Neural crest cell (in vitro differentiated cells): ENCODE data around the gene VHLL. TPM values are rescaled to one million over a fixed set of nuclear protein-coding genes. Genes with fewer than 3 reads are reported as not detected.
A peak's percentile ranks its signal among the peaks of the same experiment; 100 is the strongest.

Source experiments
- DNase-seq: peaks from one replicate; pipeline ENCODE4 v3.0.0; 2021; ENCODE audit warnings: low read depth, mixed read lengths, low spot score
- H3K27ac Mint-ChIP-seq: one replicate; pipeline ENCODE4 v1.8.0; 2021; ENCODE audit warnings: mild to moderate bottlenecking, mixed read lengths; ENCODE audit not compliant: unreplicated experiment
- H3K27me3 Mint-ChIP-seq: 2 replicates; pipeline ENCODE4 v1.8.0; 2021; ENCODE audit warnings: low read depth, mild to moderate bottlenecking, mixed read lengths
- H3K36me3 Mint-ChIP-seq: 2 replicates; pipeline ENCODE4 v1.8.0; 2021; ENCODE audit warnings: low read depth, mild to moderate bottlenecking, mixed read lengths
- H3K4me1 Mint-ChIP-seq: 2 replicates; pipeline ENCODE4 v1.8.0; 2021; ENCODE audit warnings: mixed read lengths
- H3K4me3 Mint-ChIP-seq: one replicate; pipeline ENCODE4 v1.8.0; 2021; ENCODE audit warnings: mild to moderate bottlenecking, mixed read lengths
- H3K9me3 Mint-ChIP-seq: 2 replicates; pipeline ENCODE4 v1.8.0; 2021; ENCODE audit warnings: mixed read lengths
- CTCF ChIP-seq: fragments of 200-600 bp; sonication (generic); conservative IDR thresholded peaks from 2 replicates; pipeline ENCODE4 v1.5.0; 2021; ENCODE audit warnings: antibody characterized with exemption, mild to moderate bottlenecking
- total RNA-seq: library from RNA; stranded (reverse); gene quantifications from 2 replicates; pipeline ENCODE4 v1.2.1, GENCODE V29; 2021

Gene VHLL
- total RNA-seq, 1 donor from 2014 or later = 0.77 TPM

GRCh38 chr1:156289857-156290256 lies 9.2 kb downstream of the VHLL start:
- no peak for DNase-seq
- H3K27me3 Mint-ChIP-seq = no peaks in the 10 kb centered on the region
- H3K36me3 Mint-ChIP-seq = no peaks in the 10 kb centered on the region
- no peak for TF ChIP-seq CTCF
- no peak overlapping the region for H3K27ac Mint-ChIP-seq
- H3K9me3 Mint-ChIP-seq = no peaks in the 10 kb centered on the region
- H3K4me1 Mint-ChIP-seq = peaks cover 12% of the 10 kb centered on the region
- H3K4me3 Mint-ChIP-seq = peak overlapping the region; percentile 1

- no peak for TF ChIP-seq CTCF
- H3K4me1 Mint-ChIP-seq = peaks cover 24% of the 10 kb centered on the region
- H3K9me3 Mint-ChIP-seq = no peaks in the 10 kb centered on the region
- no peaks in the 10 kb centered on the region for H3K27me3 Mint-ChIP-seq
- H3K27ac Mint-ChIP-seq = no peak overlapping the region
- peak overlapping the region; percentile 68 for H3K4me3 Mint-ChIP-seq
- no peak for DNase-seq
- no peaks in the 10 kb centered on the region for H3K36me3 Mint-ChIP-seq
Observed at GRCh38 chr1:156286061-156286460, 13.0 kb downstream of the VHLL start.

- no peak for TF ChIP-seq CTCF
Observed at GRCh38 chr1:156285437-156285836, 13.7 kb downstream of the VHLL start.

GRCh38 chr1:156284757-156285156 lies 14.3 kb downstream of the VHLL start:
- H3K36me3 Mint-ChIP-seq = no peaks in the 10 kb centered on the region
- no peak for TF ChIP-seq CTCF
- H3K9me3 Mint-ChIP-seq = no peaks in the 10 kb centered on the region

More at GRCh38 chr1:156285437-156285836, 13.7 kb downstream of the VHLL start:
- H3K27ac Mint-ChIP-seq = no peak overlapping the region
- no peaks in the 10 kb centered on the region for H3K9me3 Mint-ChIP-seq
- no peak for DNase-seq
- no peaks in the 10 kb centered on the region for H3K36me3 Mint-ChIP-seq
- peaks cover 27% of the 10 kb centered on the region for H3K4me1 Mint-ChIP-seq
- H3K27me3 Mint-ChIP-seq = no peaks in the 10 kb centered on the region
- H3K4me3 Mint-ChIP-seq = peak overlapping the region; percentile 83

GRCh38 chr1:156284112-156284511 lies 15.0 kb downstream of the VHLL start, which contains the start of gene TMEM79:
TMEM79 (plus strand) TSS chr1:156284325; CDS start chr1:156285227, 902 bp downstream.
- DNase-seq = no peak
- Mint-ChIP-seq H3K36me3 (no peaks in the 10 kb centered on the region), H3K27ac (peak within 1 kb of the TSS; percentile 85), H3K4me3 (peak within 1 kb of the TSS; percentile 96), H3K4me1 (peaks cover 32% of the 10 kb centered on the region), H3K9me3 (no peaks in the 10 kb centered on the region), H3K27me3 (no peaks in the 10 kb centered on the region)
- TF ChIP-seq CTCF = no peak

More at GRCh38 chr1:156284757-156285156, 14.3 kb downstream of the VHLL start:
- no peak for DNase-seq
- peak overlapping the region; percentile 83 for H3K4me3 Mint-ChIP-seq
- H3K27ac Mint-ChIP-seq = no peak overlapping the region
- no peaks in the 10 kb centered on the region for H3K27me3 Mint-ChIP-seq
- H3K4me1 Mint-ChIP-seq = peaks cover 32% of the 10 kb centered on the region
